H9 (cell line): ENCODE results near the gene BCL2L1. TPM values are rescaled to one million over a fixed set of nuclear protein-coding genes. Genes with fewer than 3 reads are reported as not detected.

Experiments used
- DNase-seq: peaks from one replicate; pipeline ENCODE4 v3.0.0-alpha.2; 2017
- H2AFZ ChIP-seq: one replicate; pipeline ENCODE4 v1.6.1; 2013; ENCODE audit warnings: mild to moderate bottlenecking, low read length, control low read depth, moderate library complexity
- H2AK5ac ChIP-seq: 2 replicates; pipeline ENCODE4 v1.6.1; 2013; ENCODE audit warnings: low read length, control low read depth, mixed read lengths; ENCODE audit not compliant: insufficient read length
- H2BK120ac ChIP-seq: one replicate; pipeline ENCODE4 v1.6.1; 2013; ENCODE audit warnings: low read depth, mild to moderate bottlenecking, low read length, control low read depth, inconsistent platforms; ENCODE audit not compliant: poor library complexity, severe bottlenecking
- H2BK12ac ChIP-seq: 2 replicates; pipeline ENCODE4 v1.6.1; 2013; ENCODE audit warnings: low read length, control low read depth, mixed read lengths, low read depth; ENCODE audit not compliant: insufficient read length
- H2BK15ac ChIP-seq: 2 replicates; pipeline ENCODE4 v1.6.1; 2013; ENCODE audit warnings: low read depth, low read length, control low read depth
- H2BK20ac ChIP-seq: one replicate; pipeline ENCODE4 v1.6.1; 2013; ENCODE audit warnings: low read depth, mild to moderate bottlenecking, low read length, control low read depth, inconsistent platforms; ENCODE audit not compliant: poor library complexity, severe bottlenecking
- H2BK5ac ChIP-seq: 2 replicates; pipeline ENCODE4 v1.6.1; 2013; ENCODE audit warnings: low read length, control low read depth, mixed read lengths; ENCODE audit not compliant: insufficient read length
- H3K14ac ChIP-seq: 2 replicates; pipeline ENCODE4 v1.6.1; 2013; ENCODE audit warnings: low read length, control low read depth; ENCODE audit not compliant: insufficient read depth
- H3K18ac ChIP-seq: 2 replicates; pipeline ENCODE4 v1.6.1; 2013; ENCODE audit warnings: low read depth, mild to moderate bottlenecking, mixed read lengths, low read length, control low read depth; ENCODE audit not compliant: insufficient read length
- H3K23ac ChIP-seq: 2 replicates; pipeline ENCODE4 v1.6.1; 2013; ENCODE audit warnings: low read length, control low read depth, mixed read lengths, low read depth; ENCODE audit not compliant: insufficient read length
- H3K23me2 ChIP-seq: 2 replicates; pipeline ENCODE4 v1.6.1; 2013; ENCODE audit warnings: low read depth, mild to moderate bottlenecking, mixed read lengths, low read length, control low read depth; ENCODE audit not compliant: insufficient read length, poor library complexity, severe bottlenecking
- H3K27ac ChIP-seq: 2 replicates; pipeline ENCODE4 v1.5.1; 2013; ENCODE audit warnings: low read length, control low read depth, mixed read lengths, low read depth; ENCODE audit not compliant: insufficient read length
- H3K27me3 ChIP-seq: 2 replicates; pipeline ENCODE4 v1.6.1; 2013; ENCODE audit warnings: low read length, control low read depth, inconsistent platforms; ENCODE audit not compliant: insufficient read depth
- H3K4ac ChIP-seq: 2 replicates; pipeline ENCODE4 v1.6.1; 2013; ENCODE audit warnings: low read depth, mild to moderate bottlenecking, control low read depth, inconsistent platforms, low read length, moderate library complexity
- H3K4me1 ChIP-seq: 2 replicates; pipeline ENCODE4 v1.6.1; 2013; ENCODE audit warnings: low read length, control low read depth, inconsistent platforms; ENCODE audit not compliant: insufficient read depth
- H3K4me2 ChIP-seq: 2 replicates; pipeline ENCODE4 v1.6.1; 2013; ENCODE audit warnings: low read length, control low read depth, mixed read lengths; ENCODE audit not compliant: insufficient read length, insufficient read depth
- H3K56ac ChIP-seq: 2 replicates; pipeline ENCODE4 v1.6.1; 2013; ENCODE audit warnings: low read depth, mild to moderate bottlenecking, mixed read lengths, low read length, control low read depth; ENCODE audit not compliant: insufficient read length
- H3K79me1 ChIP-seq: 2 replicates; pipeline ENCODE4 v1.6.1; 2013; ENCODE audit warnings: low read depth, mild to moderate bottlenecking, moderate library complexity, low read length, control low read depth, inconsistent platforms; ENCODE audit not compliant: insufficient read depth, poor library complexity, severe bottlenecking
- H3K79me2 ChIP-seq: 2 replicates; pipeline ENCODE4 v1.6.1; 2013; ENCODE audit warnings: low read length, control low read depth, inconsistent platforms; ENCODE audit not compliant: insufficient read depth
- H3K9ac ChIP-seq: 2 replicates; pipeline ENCODE4 v1.6.1; 2013; ENCODE audit warnings: low read length, control low read depth, mixed read lengths; ENCODE audit not compliant: insufficient read length; ENCODE audit errors: extremely low read depth
- H3K9me3 ChIP-seq: one replicate; pipeline ENCODE4 v1.6.1; 2013; ENCODE audit warnings: low read depth, low read length, inconsistent platforms; ENCODE audit not compliant: control insufficient read depth
- H3T11ph ChIP-seq: one replicate; pipeline ENCODE4 v1.6.1; 2013; ENCODE audit warnings: mild to moderate bottlenecking, low read length, control low read depth, inconsistent platforms
- H4K20me1 ChIP-seq: one replicate; pipeline ENCODE4 v1.6.1; 2013; ENCODE audit not compliant: control insufficient read depth, insufficient read length, insufficient read depth
- H4K5ac ChIP-seq: 2 replicates; pipeline ENCODE4 v1.6.1; 2013; ENCODE audit warnings: low read depth, mild to moderate bottlenecking, mixed read lengths, low read length, control low read depth; ENCODE audit not compliant: insufficient read length
- H4K8ac ChIP-seq: replicated peaks from 2 replicates; pipeline ENCODE4 v1.6.1; 2013; ENCODE audit warnings: low read length, control low read depth, mixed read lengths, low read depth; ENCODE audit not compliant: insufficient read length
- H4K91ac ChIP-seq: 2 replicates; pipeline ENCODE4 v1.6.1; 2013; ENCODE audit warnings: low read depth, mild to moderate bottlenecking, moderate library complexity, mixed read lengths, low read length, control low read depth; ENCODE audit not compliant: insufficient read length
- H3K27ac Mint-ChIP-seq, 3 experiments: 2 replicates in 2 of 3; 3 replicates in 1 of 3; pipeline ENCODE4 v1.8.0; 2020 to 2021; ENCODE audit warnings: mixed read lengths in 3 of 3, mild to moderate bottlenecking in 1 of 3, moderate library complexity in 1 of 3
- H3K27me3 Mint-ChIP-seq: 2 replicates; pipeline ENCODE4 v1.8.0; 2021; ENCODE audit warnings: low read depth, mild to moderate bottlenecking, moderate library complexity, mixed read lengths
- H3K36me3 Mint-ChIP-seq, 3 experiments: 2 replicates in 2 of 3; 3 replicates in 1 of 3; pipeline ENCODE4 v1.8.0; 2020 to 2021; ENCODE audit warnings: low read depth in 3 of 3, mixed read lengths in 3 of 3; ENCODE audit not compliant: insufficient read depth in 1 of 3
- H3K4me1 Mint-ChIP-seq, 2 experiments: 2 replicates each; pipeline ENCODE4 v1.8.0; 2020; ENCODE audit warnings: mixed read lengths in 2 of 2
- H3K4me3 Mint-ChIP-seq, 2 experiments: 2 replicates in 1 of 2; 3 replicates in 1 of 2; pipeline ENCODE4 v1.8.0; 2020 to 2021; ENCODE audit warnings: mild to moderate bottlenecking in 2 of 2, mixed read lengths in 2 of 2, moderate library complexity in 1 of 2
- H3K9me3 Mint-ChIP-seq, 2 experiments: 2 replicates in 1 of 2; 3 replicates in 1 of 2; pipeline ENCODE4 v1.8.0; 2020; ENCODE audit warnings: mild to moderate bottlenecking in 2 of 2, mixed read lengths in 2 of 2, moderate library complexity in 1 of 2
- CTCF ChIP-seq: fragments of 200-600 bp; sonication (generic); conservative IDR thresholded peaks from 3 replicates; pipeline ENCODE4 v1.8.0; 2021; ENCODE audit warnings: antibody characterized with exemption, mild to moderate bottlenecking
- total RNA-seq: library from RNA; stranded (reverse); gene quantifications from 2 replicates; pipeline ENCODE4 v1.2.1, GENCODE V29; 2021

Gene BCL2L1
- total RNA-seq, 1 experiment from 2014 or later, result 105 TPM

- Histone ChIP-seq H3K4me1 (no peaks in the 10 kb centered on the region), H2BK5ac (no peak overlapping the region)
- H3K4me1 Mint-ChIP-seq, result peaks cover 20 to 25% of the 10 kb centered on the region in 2 experiments
These were observed 49.2 kb downstream of the BCL2L1 start for GRCh38 chr20:31673435-31673834.

More at GRCh38 chr20:31673435-31673834, 49.2 kb downstream of the BCL2L1 start:
- Histone ChIP-seq H3K27ac (no peak overlapping the region), H3K56ac (no peak overlapping the region), H4K5ac (no peak overlapping the region), H3K79me1 (no peaks in the 10 kb centered on the region), H2AK5ac (no peak overlapping the region), H4K8ac (no peak overlapping the region), H2BK20ac (no peak overlapping the region), H3T11ph (no peak overlapping the region), H3K4me2 (no peak overlapping the region), H3K18ac (no peak overlapping the region), H3K79me2 (no peaks in the 10 kb centered on the region), H2BK120ac (no peak overlapping the region), H4K20me1 (peaks cover 2% of the 10 kb centered on the region), H3K14ac (no peak overlapping the region), H3K23me2 (no peaks in the 10 kb centered on the region), H3K9ac (no peak overlapping the region), H4K91ac (no peak overlapping the region), H3K4ac (no peak overlapping the region), H3K27me3 (no peaks in the 10 kb centered on the region), H2AFZ (no peak overlapping the region), H2BK12ac (no peak overlapping the region), H2BK15ac (no peak overlapping the region), H3K9me3 (no peaks in the 10 kb centered on the region), H3K23ac (no peak overlapping the region)
- Mint-ChIP-seq H3K36me3 (peaks cover 1 to 44% (median 13%) of the 10 kb centered on the region in 3 experiments; a peak in 5 of 7 replicates), H3K27ac (no peak overlapping the region), H3K27me3 (no peaks in the 10 kb centered on the region), H3K9me3 (no peaks in the 10 kb centered on the region), H3K4me3 (no peak overlapping the region)
- DNase-seq, result no peak
- TF ChIP-seq CTCF, result no peak
